PFSK-1 (cell line): ENCODE results near the gene BCL2.

ENCODE experiments used
- FOXP2 ChIP-seq: optimal IDR thresholded peaks from 2 replicates; pipeline ENCODE3; 2011; ENCODE audit warnings: borderline replicate concordance, control low read depth, inconsistent platforms; ENCODE audit not compliant: insufficient read depth; ENCODE audit errors: extremely low read length, extremely low read depth
- POLR2AphosphoS5 ChIP-seq: IDR thresholded peaks from 2 replicates; pipeline ENCODE4 v1.6.1; 2012; ENCODE audit warnings: low read depth, mild to moderate bottlenecking, control low read depth, low read length, moderate library complexity
- SIN3A ChIP-seq: IDR thresholded peaks from 2 replicates; pipeline ENCODE4 v1.6.1; 2012; ENCODE audit warnings: mild to moderate bottlenecking, low read length, moderate library complexity, borderline replicate concordance; ENCODE audit not compliant: insufficient read depth
- TAF1 ChIP-seq: IDR thresholded peaks from 2 replicates; pipeline ENCODE4 v1.6.1; 2012; ENCODE audit warnings: low read length, control low read depth, borderline replicate concordance; ENCODE audit not compliant: insufficient read depth
- TF ChIP-seq, protein P1 (sequence below), 2 experiments: IDR thresholded peaks; 2 replicates each; pipeline versions ENCODE4 v1.6.1 to v1.8.0; 2011 to 2012; ENCODE audit warnings: low read depth in 2 of 2, low read length in 2 of 2, control low read depth in 1 of 2, inconsistent platforms in 1 of 2, mild to moderate bottlenecking in 1 of 2, moderate library complexity in 1 of 2; ENCODE audit not compliant: insufficient read depth in 1 of 2

BCL2 gene

GRCh38 chr18:63087421-63088230 is 231.9 kb downstream of the BCL2 start:
- no peak for TF ChIP-seq POLR2AphosphoS5

DNA sequence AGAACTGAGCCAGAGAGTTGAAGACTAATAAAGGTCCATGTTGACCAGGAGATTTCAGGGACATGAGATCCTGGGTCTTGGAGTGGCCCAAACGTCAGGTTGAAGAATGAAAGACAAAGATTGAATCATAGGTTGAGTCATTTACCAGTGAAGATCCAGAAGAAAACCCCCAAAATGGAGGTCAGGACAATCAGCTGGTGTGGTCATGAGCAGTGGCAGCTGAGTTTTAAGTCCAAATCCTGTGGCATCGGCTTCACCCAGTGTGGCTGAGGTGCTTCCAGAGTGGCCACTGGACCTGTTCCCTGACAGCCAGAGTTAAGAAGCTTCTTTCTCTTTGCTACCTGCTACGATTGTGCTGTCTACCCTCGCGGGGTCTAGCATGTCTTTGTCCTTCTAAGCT is 234.0 kb downstream of the BCL2 start:
- TF ChIP-seq FOXP2 (no peak), SIN3A (no peak), TAF1 (no peak), POLR2AphosphoS5 (no peak)
- TF ChIP-seq, protein P1, sequence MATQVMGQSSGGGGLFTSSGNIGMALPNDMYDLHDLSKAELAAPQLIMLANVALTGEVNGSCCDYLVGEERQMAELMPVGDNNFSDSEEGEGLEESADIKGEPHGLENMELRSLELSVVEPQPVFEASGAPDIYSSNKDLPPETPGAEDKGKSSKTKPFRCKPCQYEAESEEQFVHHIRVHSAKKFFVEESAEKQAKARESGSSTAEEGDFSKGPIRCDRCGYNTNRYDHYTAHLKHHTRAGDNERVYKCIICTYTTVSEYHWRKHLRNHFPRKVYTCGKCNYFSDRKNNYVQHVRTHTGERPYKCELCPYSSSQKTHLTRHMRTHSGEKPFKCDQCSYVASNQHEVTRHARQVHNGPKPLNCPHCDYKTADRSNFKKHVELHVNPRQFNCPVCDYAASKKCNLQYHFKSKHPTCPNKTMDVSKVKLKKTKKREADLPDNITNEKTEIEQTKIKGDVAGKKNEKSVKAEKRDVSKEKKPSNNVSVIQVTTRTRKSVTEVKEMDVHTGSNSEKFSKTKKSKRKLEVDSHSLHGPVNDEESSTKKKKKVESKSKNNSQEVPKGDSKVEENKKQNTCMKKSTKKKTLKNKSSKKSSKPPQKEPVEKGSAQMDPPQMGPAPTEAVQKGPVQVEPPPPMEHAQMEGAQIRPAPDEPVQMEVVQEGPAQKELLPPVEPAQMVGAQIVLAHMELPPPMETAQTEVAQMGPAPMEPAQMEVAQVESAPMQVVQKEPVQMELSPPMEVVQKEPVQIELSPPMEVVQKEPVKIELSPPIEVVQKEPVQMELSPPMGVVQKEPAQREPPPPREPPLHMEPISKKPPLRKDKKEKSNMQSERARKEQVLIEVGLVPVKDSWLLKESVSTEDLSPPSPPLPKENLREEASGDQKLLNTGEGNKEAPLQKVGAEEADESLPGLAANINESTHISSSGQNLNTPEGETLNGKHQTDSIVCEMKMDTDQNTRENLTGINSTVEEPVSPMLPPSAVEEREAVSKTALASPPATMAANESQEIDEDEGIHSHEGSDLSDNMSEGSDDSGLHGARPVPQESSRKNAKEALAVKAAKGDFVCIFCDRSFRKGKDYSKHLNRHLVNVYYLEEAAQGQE (IDR thresholded peaks at IDR 0.05; ENCODE audit: insufficient read depth in 1 of 2, low read depth in 2 of 2, low read length in 2 of 2): no peak

- TF ChIP-seq TAF1 (no peak), FOXP2 (no peak), POLR2AphosphoS5 (no peak), SIN3A (no peak)
- TF ChIP-seq, protein P1 (IDR thresholded peaks at IDR 0.05; ENCODE audit: insufficient read depth in 1 of 2, low read depth in 2 of 2, low read length in 2 of 2): no peak
These were observed 235.3 kb downstream of the BCL2 start for GRCh38 chr18:63084219-63084618.

DNA sequence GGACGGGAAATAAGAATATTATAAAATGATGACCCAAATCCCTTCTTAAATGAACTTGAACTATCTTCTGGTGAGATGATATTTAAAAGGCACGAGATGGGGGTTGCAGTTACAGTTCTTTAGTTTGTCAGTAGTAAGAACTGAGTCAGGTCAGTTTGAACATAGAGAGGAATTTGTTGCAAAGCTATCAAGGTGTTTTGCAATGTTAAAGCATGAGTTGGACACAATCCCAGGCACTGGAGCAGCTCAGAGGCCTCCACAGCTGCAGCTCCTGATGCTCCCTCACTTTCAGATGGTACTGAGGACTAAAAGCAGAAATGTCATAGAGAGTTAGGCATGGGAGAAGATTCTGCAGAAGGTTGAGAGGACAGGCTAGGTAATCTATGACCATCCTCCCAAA is 236.0 kb downstream of the BCL2 start:
- TF ChIP-seq SIN3A: no peak
- TF ChIP-seq, protein P1 (IDR thresholded peaks at IDR 0.05; ENCODE audit: insufficient read depth in 1 of 2, low read depth in 2 of 2, low read length in 2 of 2): no peak

- TF ChIP-seq POLR2AphosphoS5 (no peak), SIN3A (no peak), TAF1 (no peak), FOXP2 (no peak)
- TF ChIP-seq, protein P1 (IDR thresholded peaks at IDR 0.05; ENCODE audit: insufficient read depth in 1 of 2, low read depth in 2 of 2, low read length in 2 of 2): no peak
These were observed 236.5 kb downstream of the BCL2 start for GRCh38 chr18:63083020-63083531.
